Activated B cell treated with CpG ODN at 0.5 μM for 24 hours (primary cell): Measurements from ENCODE around the gene SKIDA1. TPM values are rescaled to one million over a fixed set of nuclear protein-coding genes. Genes with fewer than 3 reads are reported as not detected.

Source experiments
- ATAC-seq: fragments of 200-7000 bp; cut with Tn5 transposase; one replicate; pipeline ENCODE4 v1.10.0; 2021; ENCODE audit warnings: low read depth, mild to moderate bottlenecking, moderate library complexity
- CTCF ChIA-PET: fragments of 350-600 bp; sonication (Branson Sonifier 250); formaldehyde crosslinking; loops from one replicate; lab custom pipeline; 2021; ENCODE audit warnings: antibody characterized with exemption; lab: Charles Lee
- POLR2A ChIA-PET: fragments of 350-600 bp; sonication (Branson Sonifier 250); formaldehyde crosslinking; loops from one replicate; lab custom pipeline; 2021; ENCODE audit warnings: antibody characterized with exemption; lab: Charles Lee
- DNase-seq: peaks from one replicate; pipeline ENCODE4 v3.0.0; 2022
- H3K27ac Mint-ChIP-seq: one replicate; pipeline ENCODE4 v1.8.0; 2020; ENCODE audit warnings: mixed read lengths
- H3K27me3 Mint-ChIP-seq: one replicate; pipeline ENCODE4 v1.8.0; 2021; ENCODE audit warnings: mixed read lengths
- H3K36me3 Mint-ChIP-seq: one replicate; pipeline ENCODE4 v1.8.0; 2021; ENCODE audit warnings: low read depth, mixed read lengths
- H3K4me1 Mint-ChIP-seq: one replicate; pipeline ENCODE4 v1.8.0; 2021; ENCODE audit warnings: mixed read lengths
- H3K4me3 Mint-ChIP-seq: one replicate; pipeline ENCODE4 v1.8.0; 2020; ENCODE audit warnings: mild to moderate bottlenecking, mixed read lengths
- H3K9me3 Mint-ChIP-seq: one replicate; pipeline ENCODE4 v1.8.0; 2020; ENCODE audit warnings: mixed read lengths
- CTCF ChIP-seq: fragments of 200-600 bp; IDR thresholded peaks from one replicate; pipeline ENCODE4 v1.8.0; 2022; ENCODE audit warnings: antibody characterized with exemption, mild to moderate bottlenecking
- intact Hi-C: fragments of 100-400 bp; cut with micrococcal nuclease; formaldehyde crosslinking; loops from one replicate; pipeline ENCODE4 v1.15.1; 2024
- total RNA-seq: library from RNA; stranded (reverse); gene quantifications from 2 replicates; pipeline ENCODE4 v1.2.3, GENCODE V29; 2022

The SKIDA1 gene
- total RNA-seq, 1 donor from 2014 or later, result 0.60 TPM

GRCh38 chr10:21507150-21507549 is 18.3 kb downstream of the SKIDA1 start:
- no peak for TF ChIP-seq CTCF
- Mint-ChIP-seq H3K4me1 (peaks cover 2% of the 10 kb centered on the region), H3K27ac (no peak overlapping the region), H3K27me3 (peaks cover 38% of the 10 kb centered on the region), H3K4me3 (no peak overlapping the region), H3K9me3 (no peaks in the 10 kb centered on the region), H3K36me3 (no peaks in the 10 kb centered on the region)
- CTCF ChIA-PET, result no interaction called here
- POLR2A ChIA-PET, result no interaction called here
- no peak for DNase-seq
- intact Hi-C loops, result no loop called here
- ATAC-seq, result no peak

GRCh38 chr10:21506351-21506750 is 19.1 kb downstream of the SKIDA1 start:
- TF ChIP-seq CTCF, result no peak
- Mint-ChIP-seq H3K27me3 (peaks cover 39% of the 10 kb centered on the region), H3K27ac (no peak overlapping the region), H3K4me3 (no peak overlapping the region), H3K4me1 (peaks cover 2% of the 10 kb centered on the region), H3K9me3 (no peaks in the 10 kb centered on the region), H3K36me3 (no peaks in the 10 kb centered on the region)
- ChIA-PET POLR2A (no interaction called here), CTCF (no interaction called here)
- intact Hi-C loops, result no loop called here
- DNase-seq (no peak), ATAC-seq (no peak)

- intact Hi-C loops, result no loop called here
- ChIA-PET CTCF (no interaction called here), POLR2A (no interaction called here)
- no peak for ATAC-seq
- Mint-ChIP-seq H3K4me3 (no peak overlapping the region), H3K36me3 (no peaks in the 10 kb centered on the region), H3K4me1 (peaks cover 3% of the 10 kb centered on the region), H3K9me3 (no peaks in the 10 kb centered on the region), H3K27ac (no peak overlapping the region), H3K27me3 (peaks cover 41% of the 10 kb centered on the region)
- no peak for TF ChIP-seq CTCF
- no peak for DNase-seq
Observed at GRCh38 chr10:21505711-21506278, 19.7 kb downstream of the SKIDA1 start.

- DNase-seq, result no peak
- Mint-ChIP-seq H3K36me3 (no peaks in the 10 kb centered on the region), H3K4me3 (no peak overlapping the region), H3K27ac (no peak overlapping the region), H3K4me1 (peaks cover 13% of the 10 kb centered on the region), H3K27me3 (peaks cover 46% of the 10 kb centered on the region), H3K9me3 (no peaks in the 10 kb centered on the region)
- no peak for ATAC-seq
- ChIA-PET POLR2A (no interaction called here), CTCF (no interaction called here)
- TF ChIP-seq CTCF, result no peak
- intact Hi-C loops, result no loop called here
Observed at GRCh38 chr10:21503542-21503941, 21.9 kb downstream of the SKIDA1 start.

- H3K27ac Mint-ChIP-seq, result no peak overlapping the region
- H3K4me3 Mint-ChIP-seq, result no peak overlapping the region
- TF ChIP-seq CTCF, result no peak
- POLR2A ChIA-PET, result no interaction called here
- H3K27me3 Mint-ChIP-seq, result peaks cover 54% of the 10 kb centered on the region
- DNase-seq, result no peak
- CTCF ChIA-PET, result no interaction called here
- H3K36me3 Mint-ChIP-seq, result no peaks in the 10 kb centered on the region
- no peaks in the 10 kb centered on the region for H3K9me3 Mint-ChIP-seq
- H3K4me1 Mint-ChIP-seq, result peaks cover 19% of the 10 kb centered on the region
- intact Hi-C loops, result no loop called here
- no peak for ATAC-seq
Observed at GRCh38 chr10:21502348-21502740, 23.1 kb downstream of the SKIDA1 start.
